Measurements from ENCODE around the gene CNOT2. TPM values are rescaled to one million over a fixed set of nuclear protein-coding genes. Genes with fewer than 3 reads are reported as not detected.

Gene CNOT2
- polyA plus RNA-seq, 1 experiment = 56.9 TPM

DNA sequence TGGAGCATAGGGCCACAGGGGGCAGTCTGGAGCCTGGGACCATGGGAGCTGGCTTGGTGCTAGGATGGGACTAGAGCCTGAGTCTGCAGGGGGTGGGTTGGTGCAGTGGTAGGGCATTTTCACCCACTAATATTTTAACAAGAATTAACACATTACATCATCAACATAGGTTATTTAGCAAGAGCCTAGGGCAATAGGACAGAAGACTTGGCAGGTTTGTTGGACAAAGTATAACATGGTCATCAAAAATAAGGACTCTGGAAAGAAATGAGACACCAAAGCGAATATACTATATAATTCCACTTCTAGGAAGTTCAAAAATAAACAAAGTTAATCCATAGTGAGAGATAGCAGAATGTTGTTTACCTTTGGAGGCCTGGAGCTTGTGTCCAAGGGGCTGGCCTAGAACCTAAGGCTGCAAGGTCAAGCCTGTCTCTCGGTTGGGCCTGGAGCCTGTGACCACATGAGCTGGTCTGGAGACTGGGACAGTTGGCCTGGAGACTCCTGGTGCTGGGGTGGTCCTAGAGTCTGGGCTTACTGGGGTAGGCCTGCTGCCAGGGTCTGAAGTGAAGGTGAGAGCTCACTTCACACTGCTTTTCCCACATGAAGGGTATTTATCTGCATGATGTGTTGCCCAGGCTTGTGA lies 28.1 kb upstream of the CNOT2 start:
- ChIA-PET POLR2A (no interaction called here), CTCF (no interaction called here)
- no peak for DNase-seq (ENCODE audit: low read depth)
- Histone ChIP-seq H3K4me3 (ENCODE audit: low read depth, low read length) (no peak overlapping the region), H3K27me3 (ENCODE audit: control insufficient read depth, insufficient read depth, low read length) (no peaks in the 10 kb centered on the region), H3K36me3 (ENCODE audit: control insufficient read depth, insufficient read depth, low read length) (no peaks in the 10 kb centered on the region)
- no peak for TF ChIP-seq CTCF (IDR thresholded peaks at IDR 0.05; ENCODE audit: insufficient read depth, low read depth, low read length)

DNA sequence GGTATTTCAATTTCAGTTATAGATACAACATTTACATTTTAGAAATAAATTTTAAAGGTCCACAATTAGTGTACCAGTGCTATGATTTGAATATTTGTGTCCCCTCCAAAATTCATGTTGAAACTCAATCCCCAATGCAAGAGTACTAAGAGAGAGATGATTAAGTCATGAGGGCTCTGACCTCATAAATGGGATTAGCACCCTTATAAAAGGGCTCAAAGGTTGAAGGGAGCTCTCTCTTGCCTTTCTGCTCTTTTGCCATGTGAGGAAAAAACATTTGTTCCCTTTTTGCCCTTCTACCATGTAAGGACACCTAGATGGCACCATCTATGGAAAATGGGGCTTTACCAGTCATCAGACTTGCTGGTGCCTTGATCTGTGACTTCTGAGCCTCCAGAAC lies 25.8 kb upstream of the CNOT2 start:
- Histone ChIP-seq H3K27me3 (ENCODE audit: control insufficient read depth, insufficient read depth, low read length) (no peaks in the 10 kb centered on the region), H3K36me3 (ENCODE audit: control insufficient read depth, insufficient read depth, low read length) (no peaks in the 10 kb centered on the region), H3K4me3 (ENCODE audit: low read depth, low read length) (no peak overlapping the region)
- no peak for TF ChIP-seq CTCF (IDR thresholded peaks at IDR 0.05; ENCODE audit: insufficient read depth, low read depth, low read length)
- DNase-seq (ENCODE audit: low read depth) = no peak
- ChIA-PET POLR2A (no interaction called here), CTCF (interaction anchor here (1.4 to 1.5 kb wide), 2 partner anchors 11 to 146 kb away, joined by 3 read pairs; no protein-coding TSS in a partner anchor)

DNA sequence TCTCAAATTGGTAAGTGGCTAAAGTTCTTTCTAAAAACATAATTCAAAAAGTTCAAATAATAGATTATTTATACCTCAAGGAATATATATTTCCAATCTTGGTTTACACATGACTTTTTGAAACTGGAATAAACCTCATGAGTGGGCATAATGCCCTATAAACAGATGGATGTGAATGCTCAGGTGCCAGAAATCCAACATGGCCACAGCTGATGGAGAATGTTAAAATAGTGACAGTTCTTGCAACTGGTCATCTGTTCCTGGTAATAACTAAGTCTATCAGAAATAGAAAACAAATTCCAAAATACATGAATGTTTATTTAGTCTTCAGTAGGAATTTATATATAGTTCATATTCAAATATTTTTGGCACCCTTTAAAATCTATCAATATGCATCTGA lies 21.6 kb upstream of the CNOT2 start:
- no peak for DNase-seq (ENCODE audit: low read depth)
- no peaks in the 10 kb centered on the region for H3K27me3 ChIP-seq (ENCODE audit: control insufficient read depth, insufficient read depth, low read length)
- no peaks in the 10 kb centered on the region for H3K36me3 ChIP-seq (ENCODE audit: control insufficient read depth, insufficient read depth, low read length)
- ChIA-PET CTCF (no interaction called here), POLR2A (no interaction called here)
- H3K4me3 ChIP-seq (ENCODE audit: low read depth, low read length) = no peak overlapping the region
- no peak for TF ChIP-seq CTCF (IDR thresholded peaks at IDR 0.05; ENCODE audit: insufficient read depth, low read depth, low read length)

- TF ChIP-seq CTCF (IDR thresholded peaks at IDR 0.05; ENCODE audit: insufficient read depth, low read depth, low read length) = no peak
- DNase-seq (ENCODE audit: low read depth) = no peak
- ChIA-PET CTCF (no interaction called here), POLR2A (no interaction called here)
- no peaks in the 10 kb centered on the region for H3K27me3 ChIP-seq (ENCODE audit: control insufficient read depth, insufficient read depth, low read length)
- H3K36me3 ChIP-seq (ENCODE audit: control insufficient read depth, insufficient read depth, low read length) = no peaks in the 10 kb centered on the region
- no peak overlapping the region for H3K4me3 ChIP-seq (ENCODE audit: low read depth, low read length)
These were observed 15.3 kb upstream of the CNOT2 start for GRCh38 chr12:70227911-70228310.

- no peaks in the 10 kb centered on the region for H3K27me3 ChIP-seq (ENCODE audit: control insufficient read depth, insufficient read depth, low read length)
- H3K4me3 ChIP-seq (ENCODE audit: low read depth, low read length) = no peak overlapping the region
- ChIA-PET POLR2A (no interaction called here), CTCF (interaction anchor here (0.7 kb wide), 1 partner anchor 747 kb away, joined by 3 read pairs; no protein-coding TSS in a partner anchor)
- no peak for DNase-seq (ENCODE audit: low read depth)
- H3K36me3 ChIP-seq (ENCODE audit: control insufficient read depth, insufficient read depth, low read length) = no peaks in the 10 kb centered on the region
- no peak for TF ChIP-seq CTCF (IDR thresholded peaks at IDR 0.05; ENCODE audit: insufficient read depth, low read depth, low read length)
These were observed 12.2 kb upstream of the CNOT2 start for GRCh38 chr12:70230934-70231606.

All from BJ (cell line).